Liver (tissue), 9 donors: ENCODE data around the gene PAX5. TPM values are rescaled to one million over a fixed set of nuclear protein-coding genes. Genes with fewer than 3 reads are reported as not detected.

ENCODE experiments used
- DNase-seq: peaks from one replicate; pipeline ENCODE4 v3.0.0-alpha.2; 2017; ENCODE audit warnings: low spot score
- H3K27ac ChIP-seq, 2 donors: one replicate each; pipeline ENCODE4 v1.7.0; 2013; ENCODE audit warnings: inconsistent platforms in 2 of 2, low read length in 2 of 2, control low read depth in 1 of 2, low read depth in 1 of 2, mild to moderate bottlenecking in 1 of 2
- H3K27me3 ChIP-seq, 4 donors: one replicate each; pipeline versions ENCODE4 v1.6.1 to v1.7.0; 2013; ENCODE audit warnings: low read length in 3 of 4, inconsistent platforms in 1 of 4, mild to moderate bottlenecking in 1 of 4, moderate library complexity in 1 of 4; ENCODE audit not compliant: control insufficient read depth in 4 of 4, insufficient read depth in 4 of 4
- H3K36me3 ChIP-seq, 4 donors: one replicate each; pipeline versions ENCODE4 v1.6.1 to v1.7.0; 2013; ENCODE audit warnings: low read length in 3 of 4, mild to moderate bottlenecking in 3 of 4, low read depth in 1 of 4, moderate library complexity in 1 of 4; ENCODE audit not compliant: control insufficient read depth in 4 of 4, insufficient read depth in 3 of 4
- H3K4me1 ChIP-seq, 4 donors: one replicate each; pipeline versions ENCODE4 v1.6.1 to v1.7.0; 2013; ENCODE audit warnings: low read length in 3 of 4, mild to moderate bottlenecking in 3 of 4, moderate library complexity in 1 of 4; ENCODE audit not compliant: control insufficient read depth in 4 of 4, insufficient read depth in 4 of 4
- H3K4me3 ChIP-seq, 3 donors: one replicate each; pipeline versions ENCODE4 v1.6.1 to v1.7.0; 2013; ENCODE audit warnings: low read length in 3 of 3, control low read depth in 1 of 3, low read depth in 1 of 3, mild to moderate bottlenecking in 1 of 3
- H3K9ac ChIP-seq, 2 donors: one replicate each; pipeline ENCODE4 v1.7.0; 2013; ENCODE audit warnings: low read length in 2 of 2, mild to moderate bottlenecking in 2 of 2, moderate library complexity in 2 of 2, control low read depth in 1 of 2, low read depth in 1 of 2
- H3K9me3 ChIP-seq, 4 donors: one replicate each; pipeline versions ENCODE4 v1.6.1 to v1.7.0; 2013; ENCODE audit warnings: low read length in 3 of 4; ENCODE audit not compliant: control insufficient read depth in 4 of 4
- CTCF ChIP-seq: fragments of 150-350 bp; IDR thresholded peaks from 2 replicates; pipeline ENCODE4 v1.5.1; 2017; ENCODE audit warnings: improper control_type of control experiment, low read depth, low read length; ENCODE audit not compliant: missing input control
- RAD21 ChIP-seq, 2 donors: IDR thresholded peaks; 2 replicates each; pipeline ENCODE4 v1.6.1; 2016; ENCODE audit warnings: antibody characterized with exemption in 2 of 2, mild to moderate bottlenecking in 2 of 2
- RXRA ChIP-seq, 2 donors: IDR thresholded peaks; 2 replicates each; pipeline ENCODE4 v1.6.1; 2017 to 2018; ENCODE audit warnings: antibody characterized with exemption in 2 of 2, mild to moderate bottlenecking in 1 of 2
- WGBS: extraction: QIAGEN DNeasy Blood & Tissue Kit; methylation state at CpG from one replicate; pipeline ENCODE4 v1.1.7; 2013; 5-methylcytosine and 5-hydroxymethylcytosine counted together
- polyA plus RNA-seq, 2 donors: library from polyadenylated mRNA; stranded (reverse) in 1 of 2; unstranded in 1 of 2; fragments of 200-250 nt in 1 of 2; fragments of >200 nt in 1 of 2; fragmentation: Nextera tagmentation in 1 of 2; extraction: Ambion mirVana in 1 of 2; gene quantifications; one replicate each; pipeline versions ENCODE4 v1.2.1 to v1.2.3, GENCODE V29; 2013 to 2015
- total RNA-seq, 2 donors: library from RNA; depleted of rRNA; stranded (reverse); fragments of >200 nt; gene quantifications; one replicate each; pipeline ENCODE4 v1.2.3, GENCODE V29; 2014
- TF ChIP-seq, protein P1 (sequence below): IDR thresholded peaks from 2 replicates; pipeline ENCODE4 v1.6.1; 2016; ENCODE audit warnings: antibody characterized with exemption
- TF ChIP-seq, protein P2 (sequence below): IDR thresholded peaks from 2 replicates; pipeline ENCODE4 v1.6.1; 2016; ENCODE audit warnings: antibody characterized with exemption
- TF ChIP-seq, protein P3 (sequence below): IDR thresholded peaks from 2 replicates; pipeline ENCODE4 v1.6.1; 2016; ENCODE audit warnings: antibody characterized with exemption, mild to moderate bottlenecking
- donor health status: healthy.
- donor health status: healthy.
- donor health status: healthy.
- donor health status: healthy.
- donor health status: healthy.

The PAX5 gene
- total and polyA plus RNA-seq, 4 donors = 0.05 to 2.7 (median 0.11) TPM

DNA sequence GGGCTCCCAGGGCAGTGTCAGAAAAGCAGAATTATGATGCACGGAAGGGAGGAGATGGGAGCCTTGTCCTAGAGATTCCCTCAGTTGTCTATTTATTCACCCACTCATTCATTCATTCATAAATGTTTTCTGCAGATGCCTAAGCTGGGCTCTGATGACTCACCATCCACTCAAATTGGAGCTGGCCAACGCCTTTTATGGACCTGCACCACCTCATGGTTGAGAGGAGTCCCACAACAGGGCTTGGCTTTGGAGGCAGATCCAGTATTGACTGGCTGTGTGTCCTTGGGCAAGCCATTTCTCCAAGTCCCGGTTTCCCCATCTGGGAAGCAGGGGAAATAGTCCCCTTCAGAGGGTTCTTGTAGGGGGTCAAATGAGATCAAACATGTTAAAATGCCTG, 233.6 kb downstream of the PAX5 start:
- Histone ChIP-seq H3K27me3 (no peaks in the 10 kb centered on the region), H3K27ac (no peak overlapping the region), H3K4me3 (no peak overlapping the region), H3K4me1 (no peaks in the 10 kb centered on the region), H3K9me3 (peaks cover 0 to 4% (median 0%) of the 10 kb centered on the region in 4 donors), H3K36me3 (no peaks in the 10 kb centered on the region), H3K9ac (no peak overlapping the region)
- TF ChIP-seq, protein P1, sequence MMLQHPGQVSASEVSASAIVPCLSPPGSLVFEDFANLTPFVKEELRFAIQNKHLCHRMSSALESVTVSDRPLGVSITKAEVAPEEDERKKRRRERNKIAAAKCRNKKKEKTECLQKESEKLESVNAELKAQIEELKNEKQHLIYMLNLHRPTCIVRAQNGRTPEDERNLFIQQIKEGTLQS = no peak
- TF ChIP-seq, protein P2, sequence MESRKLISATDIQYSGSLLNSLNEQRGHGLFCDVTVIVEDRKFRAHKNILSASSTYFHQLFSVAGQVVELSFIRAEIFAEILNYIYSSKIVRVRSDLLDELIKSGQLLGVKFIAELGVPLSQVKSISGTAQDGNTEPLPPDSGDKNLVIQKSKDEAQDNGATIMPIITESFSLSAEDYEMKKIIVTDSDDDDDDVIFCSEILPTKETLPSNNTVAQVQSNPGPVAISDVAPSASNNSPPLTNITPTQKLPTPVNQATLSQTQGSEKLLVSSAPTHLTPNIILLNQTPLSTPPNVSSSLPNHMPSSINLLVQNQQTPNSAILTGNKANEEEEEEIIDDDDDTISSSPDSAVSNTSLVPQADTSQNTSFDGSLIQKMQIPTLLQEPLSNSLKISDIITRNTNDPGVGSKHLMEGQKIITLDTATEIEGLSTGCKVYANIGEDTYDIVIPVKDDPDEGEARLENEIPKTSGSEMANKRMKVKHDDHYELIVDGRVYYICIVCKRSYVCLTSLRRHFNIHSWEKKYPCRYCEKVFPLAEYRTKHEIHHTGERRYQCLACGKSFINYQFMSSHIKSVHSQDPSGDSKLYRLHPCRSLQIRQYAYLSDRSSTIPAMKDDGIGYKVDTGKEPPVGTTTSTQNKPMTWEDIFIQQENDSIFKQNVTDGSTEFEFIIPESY = no peak
- no peak for DNase-seq
- 76% methylated on average over 3 of the region's 3 CpGs for WGBS

DNA sequence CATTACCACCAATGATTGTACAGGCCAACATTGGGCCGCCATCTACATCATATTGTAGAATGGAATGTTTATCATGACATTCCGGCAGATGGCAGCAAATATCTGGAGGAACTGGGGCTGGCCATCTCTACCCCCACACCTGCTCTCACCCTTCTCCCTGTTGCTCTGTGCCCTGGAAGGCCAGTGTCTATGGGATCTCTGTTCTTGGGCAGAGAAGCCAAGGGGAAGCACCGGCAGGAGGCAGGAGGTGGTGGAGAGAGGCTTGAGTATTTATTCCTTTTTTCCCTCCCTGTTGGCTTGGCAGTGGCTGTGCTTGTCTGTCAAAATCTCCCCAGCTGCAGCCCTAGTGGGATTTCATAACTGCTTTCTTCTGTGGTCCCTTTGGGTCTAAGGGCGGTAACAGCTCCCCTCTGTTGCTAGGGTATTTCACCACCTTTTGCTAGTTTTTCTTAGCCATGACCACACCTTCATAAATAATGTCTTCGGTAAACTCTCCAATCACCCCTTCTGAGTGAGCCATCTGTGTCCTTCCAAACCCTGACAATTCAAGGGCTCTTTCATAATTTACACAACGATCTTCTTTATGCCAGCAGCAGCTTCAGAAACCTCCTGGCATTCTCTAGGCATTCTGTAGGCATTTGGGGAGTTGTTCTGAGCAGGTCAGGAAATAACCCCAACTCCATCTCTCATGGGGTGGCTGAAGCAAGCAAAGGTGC, 235.6 kb downstream of the PAX5 start:
- no peak overlapping the region for H3K27ac ChIP-seq
- no peaks in the 10 kb centered on the region for H3K4me1 ChIP-seq
- no peaks in the 10 kb centered on the region for H3K36me3 ChIP-seq
- no peak overlapping the region for H3K9ac ChIP-seq
- 71% methylated on average over 6 of the region's 6 CpGs for WGBS
- no peak overlapping the region for H3K4me3 ChIP-seq
- H3K27me3 ChIP-seq = no peaks in the 10 kb centered on the region
- H3K9me3 ChIP-seq = peaks cover 0 to 7% (median under 1%) of the 10 kb centered on the region in 4 donors
- TF ChIP-seq, protein P3, sequence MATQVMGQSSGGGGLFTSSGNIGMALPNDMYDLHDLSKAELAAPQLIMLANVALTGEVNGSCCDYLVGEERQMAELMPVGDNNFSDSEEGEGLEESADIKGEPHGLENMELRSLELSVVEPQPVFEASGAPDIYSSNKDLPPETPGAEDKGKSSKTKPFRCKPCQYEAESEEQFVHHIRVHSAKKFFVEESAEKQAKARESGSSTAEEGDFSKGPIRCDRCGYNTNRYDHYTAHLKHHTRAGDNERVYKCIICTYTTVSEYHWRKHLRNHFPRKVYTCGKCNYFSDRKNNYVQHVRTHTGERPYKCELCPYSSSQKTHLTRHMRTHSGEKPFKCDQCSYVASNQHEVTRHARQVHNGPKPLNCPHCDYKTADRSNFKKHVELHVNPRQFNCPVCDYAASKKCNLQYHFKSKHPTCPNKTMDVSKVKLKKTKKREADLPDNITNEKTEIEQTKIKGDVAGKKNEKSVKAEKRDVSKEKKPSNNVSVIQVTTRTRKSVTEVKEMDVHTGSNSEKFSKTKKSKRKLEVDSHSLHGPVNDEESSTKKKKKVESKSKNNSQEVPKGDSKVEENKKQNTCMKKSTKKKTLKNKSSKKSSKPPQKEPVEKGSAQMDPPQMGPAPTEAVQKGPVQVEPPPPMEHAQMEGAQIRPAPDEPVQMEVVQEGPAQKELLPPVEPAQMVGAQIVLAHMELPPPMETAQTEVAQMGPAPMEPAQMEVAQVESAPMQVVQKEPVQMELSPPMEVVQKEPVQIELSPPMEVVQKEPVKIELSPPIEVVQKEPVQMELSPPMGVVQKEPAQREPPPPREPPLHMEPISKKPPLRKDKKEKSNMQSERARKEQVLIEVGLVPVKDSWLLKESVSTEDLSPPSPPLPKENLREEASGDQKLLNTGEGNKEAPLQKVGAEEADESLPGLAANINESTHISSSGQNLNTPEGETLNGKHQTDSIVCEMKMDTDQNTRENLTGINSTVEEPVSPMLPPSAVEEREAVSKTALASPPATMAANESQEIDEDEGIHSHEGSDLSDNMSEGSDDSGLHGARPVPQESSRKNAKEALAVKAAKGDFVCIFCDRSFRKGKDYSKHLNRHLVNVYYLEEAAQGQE = no peak
- peak; percentile 49 to 52 for TF ChIP-seq RAD21 (IDR thresholded peaks at IDR 0.05)
- peak; percentile 10 for TF ChIP-seq CTCF
- no peak for TF ChIP-seq RXRA (IDR thresholded peaks at IDR 0.05)
- DNase-seq = no peak
